Gastroesophageal sphincter (tissue), 4 donors: Measurements from ENCODE around the gene XPO6. TPM values are rescaled to one million over a fixed set of nuclear protein-coding genes. Genes with fewer than 3 reads are reported as not detected.

Experiments used
- ATAC-seq: fragments of 150-250 bp; one replicate; pipeline ENCODE4 v1.9.1; 2016; ENCODE audit warnings: mild to moderate bottlenecking, moderate library complexity
- H3K27ac ChIP-seq, 4 donors: fragments of 200-600 bp; sonication (generic) in 3 of 4; 1 replicate in 3 of 4; 2 replicates in 1 of 4; pipeline ENCODE4 v1.5.1; 2016 to 2019
- H3K27me3 ChIP-seq: fragments of 200-600 bp; sonication (generic); one replicate; pipeline ENCODE4 v1.5.1; 2019
- H3K36me3 ChIP-seq, 2 donors: fragments of 200-600 bp; sonication (generic); one replicate each; pipeline ENCODE4 v1.5.1; 2019; ENCODE audit warnings: control low read depth in 1 of 2
- H3K4me1 ChIP-seq, 3 donors: fragments of 200-600 bp; sonication (generic); 1 replicate in 2 of 3; 2 replicates in 1 of 3; pipeline ENCODE4 v1.5.1; 2016 to 2019; ENCODE audit warnings: control low read depth in 2 of 3
- H3K4me3 ChIP-seq, 2 donors: fragments of 200-600 bp; sonication (generic); one replicate each; pipeline ENCODE4 v1.5.1; 2019; ENCODE audit warnings: mild to moderate bottlenecking in 1 of 2, moderate library complexity in 1 of 2
- H3K9me3 ChIP-seq, 3 donors: fragments of 200-600 bp; sonication (generic); one replicate each; pipeline ENCODE4 v1.5.1; 2017 to 2019; ENCODE audit warnings: control low read depth in 2 of 3
- CTCF ChIP-seq, 4 experiments: fragments of 200-600 bp in 2 of 4; fragments of 450-650 bp in 2 of 4; sonication (generic) in 1 of 4; IDR thresholded peaks; one replicate each; pipeline ENCODE4 v1.5.1; 2017 to 2019; ENCODE audit warnings: antibody characterized with exemption in 4 of 4, mild to moderate bottlenecking in 2 of 4, moderate library complexity in 2 of 4
- EP300 ChIP-seq: sonication (generic); formaldehyde crosslinking; IDR thresholded peaks from one replicate; pipeline ENCODE4 v1.6.1; 2017; ENCODE audit warnings: antibody characterized with exemption, mild to moderate bottlenecking
- POLR2A ChIP-seq, 2 donors: fragments of 450-650 bp; IDR thresholded peaks; one replicate each; pipeline ENCODE4 v1.6.1; 2017; ENCODE audit warnings: antibody characterized with exemption in 2 of 2, mild to moderate bottlenecking in 2 of 2, moderate library complexity in 1 of 2
- POLR2AphosphoS5 ChIP-seq: sonication (generic); formaldehyde crosslinking; IDR thresholded peaks from one replicate; pipeline ENCODE4 v1.6.1; 2017; ENCODE audit warnings: antibody characterized with exemption
- WGBS, 2 donors: methylation state at CpG; one replicate each; pipeline ENCODE4 v1.1.5; 2018; ENCODE audit warnings: low coverage in 1 of 2; 5-methylcytosine and 5-hydroxymethylcytosine counted together
- total RNA-seq, 4 donors: library from RNA; depleted of rRNA; stranded (reverse); fragments of >200 nt; gene quantifications; one replicate each; pipeline ENCODE4 v1.1.0, GENCODE V29; 2016

The XPO6 gene
- total RNA-seq, 4 donors from 2014 or later: 35.3 to 80.2 (median 66.8) TPM

- Histone ChIP-seq H3K9me3 (no peaks in the 10 kb centered on the region), H3K4me1 (no peaks in the 10 kb centered on the region), H3K4me3 (no peak overlapping the region), H3K36me3 (no peaks in the 10 kb centered on the region), H3K27me3 (no peaks in the 10 kb centered on the region), H3K27ac (no peak overlapping the region)
- no peak for ATAC-seq
- WGBS, 2 donors: 94 to 96% methylated on average over 3 of the region's 7 CpGs
- TF ChIP-seq POLR2A (IDR thresholded peaks at IDR 0.05): no peak
- no peak for TF ChIP-seq CTCF (IDR thresholded peaks at IDR 0.05)
- no peak for TF ChIP-seq POLR2AphosphoS5
- no peak for TF ChIP-seq EP300
Observed at GRCh38 chr16:28087675-28088300, 124.0 kb downstream of the XPO6 start.

GRCh38 chr16:28087140-28087660 lies 124.6 kb downstream of the XPO6 start:
- Histone ChIP-seq H3K4me1 (no peaks in the 10 kb centered on the region), H3K27me3 (no peaks in the 10 kb centered on the region), H3K9me3 (no peaks in the 10 kb centered on the region), H3K4me3 (no peak overlapping the region), H3K27ac (no peak overlapping the region), H3K36me3 (no peaks in the 10 kb centered on the region)
- 0% methylated on average over 1 of the region's 8 CpGs; no CpG with 5 or more reads in 1 of the 2 donors for WGBS, 2 donors
- no peak for TF ChIP-seq POLR2AphosphoS5
- no peak for TF ChIP-seq EP300
- no peak for TF ChIP-seq POLR2A (IDR thresholded peaks at IDR 0.05)
- no peak for TF ChIP-seq CTCF (IDR thresholded peaks at IDR 0.05)
- no peak for ATAC-seq

GRCh38 chr16:28086186-28087139 lies 125.3 kb downstream of the XPO6 start:
- Histone ChIP-seq H3K9me3 (no peaks in the 10 kb centered on the region), H3K4me1 (no peaks in the 10 kb centered on the region), H3K27me3 (no peaks in the 10 kb centered on the region), H3K36me3 (no peaks in the 10 kb centered on the region), H3K27ac (no peak overlapping the region), H3K4me3 (no peak overlapping the region)
- no peak for TF ChIP-seq EP300
- TF ChIP-seq POLR2A (IDR thresholded peaks at IDR 0.05): no peak
- TF ChIP-seq POLR2AphosphoS5: no peak
- no peak for TF ChIP-seq CTCF (IDR thresholded peaks at IDR 0.05)
- 79 to 85% methylated on average over 7 to 9 of the region's 21 CpGs for WGBS, 2 donors
- ATAC-seq: no peak

- no peaks in the 10 kb centered on the region for H3K9me3 ChIP-seq
- no peaks in the 10 kb centered on the region for H3K36me3 ChIP-seq
- H3K27me3 ChIP-seq: no peaks in the 10 kb centered on the region
- TF ChIP-seq CTCF (IDR thresholded peaks at IDR 0.05): no peak
- TF ChIP-seq EP300: no peak
- TF ChIP-seq POLR2AphosphoS5: no peak
- no peak overlapping the region for H3K27ac ChIP-seq
- ATAC-seq: no peak
- no peak overlapping the region for H3K4me3 ChIP-seq
- 73% methylated on average over 11 of the region's 12 CpGs; no CpG with 5 or more reads in 1 of the 2 donors for WGBS, 2 donors
- no peaks in the 10 kb centered on the region for H3K4me1 ChIP-seq
Observed at GRCh38 chr16:28085389-28086171, 126.2 kb downstream of the XPO6 start.
